Choroid plexus epithelial cell (primary cell): Measurements from ENCODE around the gene NPTN.
"Not testable (repeated sequence)": the region's sequence is repeated elsewhere in the genome, so short reads cannot be mapped to it uniquely, and the experiment has no call there.

Experiments used
- DNase-seq: peaks from one replicate; pipeline ENCODE4 v3.0.0-alpha.2; 2010; ENCODE audit warnings: low read depth
- H3K4me3 ChIP-seq: 2 replicates; pipeline ENCODE4 v1.5.1; 2011; ENCODE audit warnings: low read depth, mild to moderate bottlenecking, control low read depth, low read length, moderate library complexity
- CTCF ChIP-seq: conservative IDR thresholded peaks from 2 replicates; pipeline ENCODE4 v1.5.1; 2011; ENCODE audit warnings: low read depth, mild to moderate bottlenecking, control low read depth, inconsistent platforms, low read length, moderate library complexity

The NPTN gene

GRCh38 chr15:73655724-73656123, 22.5 kb upstream of the NPTN start:
- TF ChIP-seq CTCF = no peak
- no peak for DNase-seq
- H3K4me3 ChIP-seq = no peak overlapping the region

- no peak overlapping the region for H3K4me3 ChIP-seq
- no peak for TF ChIP-seq CTCF
- no peak for DNase-seq
Measured at GRCh38 chr15:73654659-73655058, 21.5 kb upstream of the NPTN start.

- no peak for TF ChIP-seq CTCF
- DNase-seq = peak; percentile 86
- no peak overlapping the region for H3K4me3 ChIP-seq
Measured at GRCh38 chr15:73650416-73651126, 17.4 kb upstream of the NPTN start.

- DNase-seq = no peak
- no peak overlapping the region for H3K4me3 ChIP-seq
- TF ChIP-seq CTCF = no peak
Measured at GRCh38 chr15:73648014-73648295, 14.8 kb upstream of the NPTN start.

- peak; percentile 36 for DNase-seq
- TF ChIP-seq CTCF = no peak
- H3K4me3 ChIP-seq = no peak overlapping the region
Measured at GRCh38 chr15:73647259-73648013, 14.2 kb upstream of the NPTN start.

GRCh38 chr15:73639464-73639863, 6.3 kb upstream of the NPTN start:
- peak; percentile 72 for DNase-seq
- H3K4me3 ChIP-seq = not testable (repeated sequence)

GRCh38 chr15:73637527-73637926, 4.3 kb upstream of the NPTN start:
- no peak for TF ChIP-seq CTCF
- DNase-seq = no peak
- H3K4me3 ChIP-seq = no peak overlapping the region
